ENCODE measurements around the gene TAF11L5.
"Not testable (repeated sequence)": the region's sequence is repeated elsewhere in the genome, so short reads cannot be mapped to it uniquely, and the experiment has no call there.

TAF11L5 gene

DNA sequence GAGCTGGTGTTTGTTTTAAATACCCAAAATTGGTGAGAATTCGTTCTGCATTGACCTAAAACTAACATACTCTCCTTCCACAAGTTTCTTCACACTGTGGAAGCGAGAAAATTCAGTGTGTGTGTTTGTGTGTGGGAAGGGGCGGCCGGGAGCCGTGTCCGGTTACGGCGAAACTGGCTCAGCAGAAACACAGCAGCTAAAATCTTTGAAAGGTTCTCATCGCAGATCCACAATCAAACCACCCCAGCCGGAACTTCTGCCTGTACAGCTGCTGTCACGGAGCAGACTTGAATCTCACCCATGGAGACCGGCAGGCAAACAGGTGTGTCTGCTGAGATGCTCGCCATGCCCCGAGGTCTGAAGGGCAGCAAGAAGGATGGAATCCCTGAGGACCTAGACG lies at the start of gene TAF11L5:
Gene TAF11L5 (plus strand): TSS at position 301 of the 400 bp plus-strand sequence.
- DNase-seq (ENCODE audit: low read depth, low spot score) = not testable (repeated sequence)

DNA sequence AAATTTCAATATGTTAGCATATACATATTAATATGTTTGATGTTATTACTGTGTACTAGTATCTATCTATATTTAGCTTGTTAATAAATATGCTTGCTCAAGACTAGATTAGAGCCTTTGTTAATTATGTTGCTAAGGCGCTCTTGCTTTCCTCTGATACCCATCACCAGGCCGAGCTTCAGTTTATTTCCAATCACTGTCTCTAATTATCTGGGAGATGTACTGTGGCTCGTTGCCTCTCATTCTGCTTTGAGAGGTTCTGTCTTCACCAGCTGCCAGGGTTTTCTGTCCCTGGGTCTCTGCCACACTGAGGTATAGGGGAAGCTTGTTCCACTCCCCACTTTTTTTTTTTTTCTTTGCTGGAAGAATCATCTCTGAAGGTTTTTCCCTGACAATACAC lies 48.0 kb upstream of the TAF11L5 start:
- no peak for DNase-seq (ENCODE audit: low read depth, low spot score)

DNA sequence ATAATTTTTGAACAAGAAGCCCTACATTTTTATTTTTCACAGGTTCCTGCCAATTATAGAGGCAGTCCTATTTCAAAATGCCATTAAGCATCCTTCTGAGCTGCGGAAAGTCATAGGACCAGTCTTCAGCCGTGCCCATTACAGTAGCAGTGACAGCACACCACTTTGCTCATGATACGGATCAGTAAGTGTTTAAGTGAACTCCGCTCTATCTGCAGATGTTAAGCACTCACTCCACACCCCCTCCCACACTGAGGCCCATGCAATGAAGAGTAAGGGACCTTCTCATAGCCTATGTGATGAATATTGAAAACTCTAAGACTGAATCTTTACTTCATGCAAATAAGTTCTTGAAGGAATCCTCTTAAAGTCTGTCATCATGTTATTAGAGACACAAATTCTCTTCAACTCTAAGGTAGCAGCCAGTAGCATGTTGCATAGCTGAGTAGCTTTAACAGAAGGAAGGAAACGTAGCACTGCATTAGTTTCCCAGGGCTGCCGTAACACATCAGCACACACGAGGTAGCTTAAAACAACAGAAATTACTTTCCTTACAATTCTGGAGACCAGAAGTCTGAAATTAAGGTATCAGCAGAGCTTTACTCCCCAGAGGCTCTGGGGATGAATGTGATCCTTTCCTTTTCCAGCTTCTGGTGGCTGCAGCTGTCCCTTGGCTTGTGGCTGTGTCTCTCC lies 47.3 kb upstream of the TAF11L5 start:
- DNase-seq (ENCODE audit: low read depth, low spot score) = no peak

DNA sequence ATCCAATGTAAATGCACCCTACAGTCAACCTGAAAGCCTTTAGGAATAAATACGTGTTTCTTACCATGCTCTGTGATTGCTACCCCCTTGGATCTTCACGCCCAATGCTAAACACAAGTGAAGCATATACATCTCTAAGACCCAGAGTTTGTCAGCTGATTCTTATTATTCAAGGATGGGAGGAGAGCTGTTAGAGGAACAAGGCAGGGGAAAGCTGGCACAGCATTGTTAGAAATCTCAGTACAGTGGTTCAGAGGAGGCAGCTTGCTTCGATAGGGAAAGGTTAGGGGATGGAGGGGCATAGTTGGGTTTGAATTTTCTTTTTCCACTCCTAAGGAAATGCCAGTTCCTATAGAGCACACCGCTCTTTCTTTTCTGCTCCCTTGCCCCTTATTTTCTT lies 43.7 kb upstream of the TAF11L5 start:
- DNase-seq (ENCODE audit: low read depth, low spot score) = no peak

DNA sequence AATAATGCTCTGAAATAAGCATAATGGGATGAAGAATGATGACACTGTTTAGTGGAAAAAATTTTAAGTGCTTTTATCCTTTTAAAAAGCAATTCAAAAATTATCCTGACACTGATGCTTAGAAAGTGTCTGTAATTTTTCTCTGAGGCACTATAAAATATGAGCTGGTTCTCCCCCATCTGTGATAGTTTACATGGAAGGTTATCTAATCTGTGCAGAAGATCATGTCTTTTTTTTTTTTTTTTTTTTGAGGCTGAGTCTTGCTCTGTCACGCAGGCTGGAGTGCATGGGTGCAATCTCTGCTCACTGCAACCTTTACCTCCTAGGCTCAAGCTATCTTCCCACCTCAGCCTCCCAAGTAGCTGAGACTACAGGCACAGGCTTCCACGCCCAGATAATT lies 42.2 kb upstream of the TAF11L5 start:
- DNase-seq (ENCODE audit: low read depth, low spot score) = no peak

DNA sequence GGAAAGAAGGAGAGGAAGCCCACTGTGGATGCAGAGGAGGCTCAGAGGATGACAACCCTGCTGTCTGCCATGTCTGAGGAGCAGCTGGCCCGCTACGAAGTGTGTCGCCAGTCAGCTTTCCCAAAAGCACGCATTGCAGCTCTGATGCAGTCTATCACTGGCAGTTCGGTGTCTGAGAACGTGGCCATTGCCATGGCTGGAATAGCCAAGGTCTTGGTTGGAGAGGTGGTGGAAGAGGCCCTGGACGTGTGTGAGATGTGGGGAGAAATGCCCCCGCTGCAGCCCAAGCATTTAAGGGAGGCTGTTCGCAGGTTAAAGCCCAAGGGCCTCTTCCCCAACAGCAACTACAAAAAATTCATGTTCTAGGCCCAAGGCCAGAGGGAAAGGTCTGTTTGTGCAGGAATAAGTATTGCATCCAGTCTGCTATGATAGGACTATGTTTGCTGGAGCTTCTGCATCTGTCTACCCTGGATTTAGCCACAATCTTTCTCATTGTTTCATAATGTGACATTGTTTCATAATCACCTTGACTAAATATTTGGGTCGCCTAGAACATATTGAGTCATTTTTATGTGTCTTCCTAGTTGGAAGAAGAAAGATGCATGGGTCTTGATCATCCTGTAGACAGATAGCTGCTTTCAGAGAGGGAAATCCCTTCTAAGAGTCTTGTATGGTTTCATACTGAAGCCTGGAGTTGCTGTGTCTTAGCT lies 38.4 kb upstream of the TAF11L5 start:
- DNase-seq (ENCODE audit: low read depth, low spot score) = not testable (repeated sequence)

DNA sequence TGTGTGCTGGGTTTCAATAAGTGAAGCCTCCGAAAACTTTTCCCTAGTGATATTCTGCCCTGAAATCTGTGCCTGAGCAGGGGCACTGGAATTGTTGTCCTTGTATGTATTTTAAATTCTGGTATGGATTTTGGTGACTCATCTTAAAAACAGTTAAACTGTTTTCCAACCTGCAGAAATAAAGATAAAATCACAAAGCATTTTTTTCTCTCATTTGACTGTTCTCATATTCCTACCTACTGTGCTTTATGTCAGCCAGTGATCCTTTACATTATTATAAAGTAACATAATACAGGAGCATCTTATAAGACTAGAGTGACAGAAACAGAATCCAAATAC lies 37.9 kb upstream of the TAF11L5 start:
- DNase-seq (ENCODE audit: low read depth, low spot score) = no peak

DNA sequence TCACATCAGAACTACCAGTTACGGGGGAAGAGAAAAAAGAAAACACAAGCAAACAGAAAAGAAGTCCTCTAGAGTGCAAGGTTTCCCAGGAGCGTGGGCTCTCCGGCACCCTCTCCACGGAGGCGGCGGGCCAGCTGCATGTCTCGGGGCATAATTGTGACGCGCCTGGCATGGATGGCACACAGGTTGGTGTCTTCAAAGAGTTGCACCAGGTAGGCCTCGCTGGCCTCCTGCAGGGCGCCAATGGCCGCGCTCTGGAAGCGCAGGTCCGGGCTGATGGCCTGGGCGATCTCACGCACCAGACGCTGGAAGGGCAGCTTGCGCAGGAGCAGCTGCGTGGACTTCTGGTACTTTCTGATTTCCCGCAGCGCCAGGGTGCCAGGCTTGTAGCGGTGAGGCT lies 33.8 kb upstream of the TAF11L5 start:
- not testable (repeated sequence) for DNase-seq (ENCODE audit: low read depth, low spot score)

DNA sequence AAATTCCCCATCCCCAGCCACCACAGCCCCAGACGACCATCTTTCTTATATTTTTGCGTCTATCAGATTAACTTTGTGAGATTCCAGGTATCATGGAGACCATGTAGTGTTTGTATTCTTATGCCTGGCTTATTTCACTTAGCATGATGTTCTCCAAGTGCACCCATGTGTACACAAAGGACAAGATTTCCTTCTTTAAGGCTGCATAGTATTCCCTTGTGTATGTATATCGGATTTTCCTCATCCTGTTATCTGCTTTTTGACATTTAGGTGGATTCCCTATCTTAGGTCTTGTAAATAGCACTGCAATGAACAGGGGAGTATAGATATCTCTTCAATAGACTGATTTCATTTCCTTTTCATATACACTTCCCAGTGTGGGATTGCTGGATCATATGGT lies 32.3 kb upstream of the TAF11L5 start:
- DNase-seq (ENCODE audit: low read depth, low spot score) = no peak

DNA sequence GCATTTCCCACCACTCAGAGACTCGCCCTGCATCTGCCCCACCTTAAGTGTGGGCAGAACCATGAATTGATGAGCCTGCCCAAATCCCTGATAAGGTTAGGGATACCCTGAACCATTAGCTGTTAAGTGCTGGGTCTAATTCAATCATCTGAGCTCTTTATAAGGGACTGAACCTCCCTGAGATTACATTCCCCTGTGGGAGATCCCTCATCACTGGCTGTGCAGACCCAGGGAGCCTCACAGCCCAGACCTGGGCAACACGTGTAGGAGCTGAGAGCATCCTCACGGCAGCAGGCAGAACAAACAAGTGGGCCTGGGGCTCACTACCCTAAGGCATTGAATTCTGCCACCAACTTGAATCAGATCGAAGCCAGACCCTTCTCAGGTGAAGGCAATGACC lies 27.6 kb upstream of the TAF11L5 start:
- no peak for DNase-seq (ENCODE audit: low read depth, low spot score)

DNA sequence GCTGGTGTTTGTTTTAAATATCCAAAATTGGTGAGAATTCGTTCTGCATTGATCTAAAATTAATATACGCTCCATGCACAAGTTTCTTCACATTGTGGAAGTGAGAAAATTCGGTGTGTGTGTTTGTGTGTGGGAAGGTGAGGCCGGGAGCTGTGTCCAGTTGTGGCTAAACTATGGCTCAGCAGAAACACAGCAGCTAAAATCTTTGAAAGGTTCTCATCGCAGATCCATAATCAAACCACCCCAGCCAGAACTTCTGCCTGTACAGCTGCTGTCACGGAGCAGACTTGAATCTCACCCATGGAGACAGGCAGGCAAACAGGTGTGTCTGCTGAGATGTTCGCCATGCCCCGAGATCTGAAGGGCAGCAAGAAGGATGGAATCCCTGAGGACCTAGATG lies 27.1 kb upstream of the TAF11L5 start, which contains the start of gene TAF11L2:
Gene TAF11L2 (plus strand): TSS at position 301 of the 400 bp plus-strand sequence.
- not testable (repeated sequence) for DNase-seq (ENCODE audit: low read depth, low spot score)

DNA sequence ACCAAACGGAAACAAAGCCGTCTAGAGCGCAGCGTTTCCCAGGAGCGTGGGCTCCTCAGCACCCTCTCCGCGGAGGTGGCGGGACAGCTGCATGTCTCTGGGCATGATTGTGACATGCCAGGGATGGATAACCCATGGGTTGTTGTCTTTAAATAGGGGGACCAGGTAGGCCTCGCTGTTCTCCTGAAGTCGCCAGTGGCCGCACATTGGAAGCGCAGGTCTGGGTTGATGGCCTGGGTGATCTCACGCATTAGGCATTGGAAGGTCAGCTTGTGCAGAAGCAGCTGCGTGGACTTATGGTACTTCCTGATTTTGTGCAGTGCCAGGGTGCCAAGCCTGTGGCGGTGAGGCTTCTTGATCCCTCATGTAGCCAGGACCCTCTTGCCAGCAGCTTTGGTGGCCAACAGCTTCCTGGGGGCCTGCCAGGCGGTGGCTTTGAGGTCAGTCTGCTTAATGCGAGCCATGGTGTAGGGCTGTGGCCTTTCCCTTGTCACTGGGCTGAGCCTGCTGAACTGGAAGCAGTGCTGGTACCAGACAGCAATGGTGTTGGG lies 13.2 kb upstream of the TAF11L5 start:
- DNase-seq (ENCODE audit: low read depth, low spot score) = no peak

DNA sequence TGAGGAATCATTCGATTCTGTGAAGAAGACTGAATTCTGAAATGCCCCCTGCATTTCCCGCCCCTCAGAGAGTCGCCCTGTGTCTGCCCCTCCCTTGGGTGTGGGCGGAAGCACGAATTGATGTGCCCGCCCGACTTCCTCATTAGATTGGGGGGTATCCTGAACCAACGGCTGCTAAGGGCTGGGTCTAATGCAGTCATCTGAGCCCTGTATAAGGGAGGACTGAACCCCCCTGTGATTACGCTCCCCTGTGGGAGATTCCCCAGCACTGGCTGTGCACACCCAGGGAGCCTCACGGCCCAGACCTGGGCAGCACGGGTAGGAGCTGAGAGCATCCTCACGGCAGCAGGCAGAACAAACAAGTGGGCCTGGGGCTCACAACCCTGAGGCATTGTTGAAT lies 7.5 kb upstream of the TAF11L5 start:
- not testable (repeated sequence) for DNase-seq (ENCODE audit: low read depth, low spot score)

DNA sequence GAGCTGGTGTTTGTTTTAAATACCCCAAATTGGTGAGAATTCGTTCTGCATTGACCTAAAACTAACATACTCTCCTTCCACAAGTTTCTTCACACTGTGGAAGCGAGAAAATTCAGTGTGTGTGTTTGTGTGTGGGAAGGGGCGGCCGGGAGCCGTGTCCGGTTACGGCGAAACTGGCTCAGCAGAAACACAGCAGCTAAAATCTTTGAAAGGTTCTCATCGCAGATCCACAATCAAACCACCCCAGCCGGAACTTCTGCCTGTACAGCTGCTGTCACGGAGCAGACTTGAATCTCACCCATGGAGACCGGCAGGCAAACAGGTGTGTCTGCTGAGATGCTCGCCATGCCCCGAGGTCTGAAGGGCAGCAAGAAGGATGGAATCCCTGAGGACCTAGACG lies 7.0 kb upstream of the TAF11L5 start, which contains the start of gene TAF11L3:
Gene TAF11L3 (plus strand): TSS at position 301 of the 400 bp plus-strand sequence.
- not testable (repeated sequence) for DNase-seq (ENCODE audit: low read depth, low spot score)

DNA sequence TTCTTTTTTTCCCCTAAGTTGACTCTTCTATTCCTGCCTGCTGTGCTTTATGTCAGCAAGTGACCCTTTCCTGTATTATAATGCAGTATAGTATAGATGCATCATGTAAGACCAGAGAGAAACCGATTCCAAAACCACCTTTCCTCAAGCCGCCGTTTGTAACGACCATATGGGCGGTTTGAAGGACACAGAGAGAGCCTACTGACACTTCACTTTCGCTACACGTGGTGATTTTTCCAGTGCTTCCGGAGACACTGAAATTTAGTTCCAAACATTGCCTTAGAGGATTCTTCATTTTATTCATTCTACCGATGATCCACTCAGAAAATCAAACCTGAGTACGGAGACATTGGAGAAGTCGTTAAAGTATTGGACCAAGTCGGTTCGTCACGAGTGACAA lies 5.5 kb upstream of the TAF11L5 start:
- not testable (repeated sequence) for DNase-seq (ENCODE audit: low read depth, low spot score)

DNA sequence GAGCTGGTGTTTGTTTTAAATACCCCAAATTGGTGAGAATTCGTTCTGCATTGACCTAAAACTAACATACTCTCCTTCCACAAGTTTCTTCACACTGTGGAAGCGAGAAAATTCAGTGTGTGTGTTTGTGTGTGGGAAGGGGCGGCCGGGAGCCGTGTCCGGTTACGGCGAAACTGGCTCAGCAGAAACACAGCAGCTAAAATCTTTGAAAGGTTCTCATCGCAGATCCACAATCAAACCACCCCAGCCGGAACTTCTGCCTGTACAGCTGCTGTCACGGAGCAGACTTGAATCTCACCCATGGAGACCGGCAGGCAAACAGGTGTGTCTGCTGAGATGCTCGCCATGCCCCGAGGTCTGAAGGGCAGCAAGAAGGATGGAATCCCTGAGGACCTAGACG lies 3.5 kb upstream of the TAF11L5 start, which contains the start of gene TAF11L4:
Gene TAF11L4 (plus strand): TSS at position 301 of the 400 bp plus-strand sequence.
- DNase-seq (ENCODE audit: low read depth, low spot score) = not testable (repeated sequence)

DNA sequence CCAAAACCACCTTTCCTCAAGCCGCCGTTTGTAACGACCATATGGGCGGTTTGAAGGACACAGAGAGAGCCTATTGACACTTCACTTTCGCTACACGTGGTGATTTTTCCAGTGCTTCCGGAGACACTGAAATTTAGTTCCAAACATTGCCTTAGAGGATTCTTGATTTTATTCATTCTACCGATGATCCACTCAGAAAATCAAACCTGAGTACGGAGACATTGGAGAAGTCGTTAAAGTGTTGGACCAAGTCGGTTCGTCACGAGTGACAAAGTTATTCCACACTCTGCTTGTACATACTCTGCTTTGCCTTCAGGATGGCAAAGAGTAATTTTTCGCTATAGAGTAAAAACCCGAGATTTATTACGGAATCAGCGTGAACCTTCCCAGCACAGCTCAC lies 1.5 kb downstream of the TAF11L5 start:
- not testable (repeated sequence) for DNase-seq (ENCODE audit: low read depth, low spot score)

DNA sequence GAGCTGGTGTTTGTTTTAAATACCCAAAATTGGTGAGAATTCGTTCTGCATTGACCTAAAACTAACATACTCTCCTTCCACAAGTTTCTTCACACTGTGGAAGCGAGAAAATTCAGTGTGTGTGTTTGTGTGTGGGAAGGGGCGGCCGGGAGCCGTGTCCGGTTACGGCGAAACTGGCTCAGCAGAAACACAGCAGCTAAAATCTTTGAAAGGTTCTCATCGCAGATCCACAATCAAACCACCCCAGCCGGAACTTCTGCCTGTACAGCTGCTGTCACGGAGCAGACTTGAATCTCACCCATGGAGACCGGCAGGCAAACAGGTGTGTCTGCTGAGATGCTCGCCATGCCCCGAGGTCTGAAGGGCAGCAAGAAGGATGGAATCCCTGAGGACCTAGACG lies 3.3 kb downstream of the TAF11L5 start, which contains the start of gene TAF11L6:
Gene TAF11L6 (plus strand): TSS at position 301 of the 400 bp plus-strand sequence.
- DNase-seq (ENCODE audit: low read depth, low spot score) = not testable (repeated sequence)

Data from iPS DF 19.7 (cell line).